Central memory CD4-positive, alpha-beta T cell (primary cell): Measurements from ENCODE around the gene ZBTB16.

Experiments
- DNase-seq: peaks from one replicate; pipeline ENCODE4 v3.0.0; 2022

The ZBTB16 gene

DNA sequence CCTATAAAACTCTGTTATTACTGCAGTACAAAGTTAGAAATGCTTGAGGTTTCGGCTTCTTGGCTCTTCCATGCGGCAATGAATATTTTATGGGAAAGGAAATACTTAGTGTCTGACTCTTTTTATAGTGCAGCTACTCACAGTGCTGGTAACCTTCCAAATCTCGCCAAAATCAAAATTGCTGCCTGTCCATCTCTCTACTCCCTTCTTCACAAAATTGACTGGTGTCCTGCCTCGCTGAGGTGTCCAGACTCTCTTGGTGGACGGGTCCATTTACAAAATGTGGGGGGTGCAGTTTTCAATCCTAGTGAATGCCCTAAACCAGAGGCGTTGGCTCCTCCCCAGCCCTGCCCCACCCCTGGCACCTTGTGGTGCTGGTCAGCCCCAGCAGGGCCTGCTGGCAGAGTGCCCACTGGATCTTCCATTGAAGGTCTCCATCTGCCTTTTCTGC, 73.5 kb downstream of the ZBTB16 start:
- no peak for DNase-seq

DNA sequence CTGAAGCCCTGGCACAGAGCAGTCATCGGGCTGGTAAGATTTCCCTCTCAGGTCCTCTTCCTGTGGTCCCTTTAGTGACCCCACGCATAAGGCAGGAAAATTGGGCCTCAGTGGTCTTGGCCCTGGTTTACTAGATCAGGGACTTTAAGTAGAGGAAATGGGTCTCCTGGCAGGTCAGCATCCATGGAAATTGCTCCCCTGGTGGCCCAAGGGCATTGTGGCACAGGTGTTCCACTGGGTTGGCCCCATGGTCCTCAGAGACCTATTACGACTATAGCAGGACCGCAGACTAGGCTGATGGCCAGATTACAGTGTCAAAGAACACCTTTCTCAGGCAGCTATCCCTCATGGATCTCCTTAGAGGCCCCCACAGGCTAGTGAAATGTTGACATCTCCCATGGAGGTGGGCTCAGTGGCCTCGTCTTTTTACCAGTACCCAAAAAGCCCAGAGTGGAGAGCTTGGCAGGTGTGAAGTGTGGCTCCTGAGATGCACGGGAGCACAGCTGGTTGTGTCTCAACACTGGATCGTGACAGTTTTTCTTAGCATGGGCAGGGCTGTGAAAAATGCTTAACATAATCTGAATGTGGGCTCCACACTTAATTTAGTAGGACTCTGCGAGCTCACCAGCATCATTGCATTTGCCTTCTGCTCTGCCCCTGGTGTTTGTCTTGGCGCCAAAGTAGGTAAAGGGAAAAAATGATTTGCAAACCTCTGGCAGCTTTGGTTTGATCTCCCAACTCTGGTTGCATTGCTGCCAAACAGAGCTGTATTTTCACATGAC, 74.2 kb downstream of the ZBTB16 start:
- no peak for DNase-seq

DNA sequence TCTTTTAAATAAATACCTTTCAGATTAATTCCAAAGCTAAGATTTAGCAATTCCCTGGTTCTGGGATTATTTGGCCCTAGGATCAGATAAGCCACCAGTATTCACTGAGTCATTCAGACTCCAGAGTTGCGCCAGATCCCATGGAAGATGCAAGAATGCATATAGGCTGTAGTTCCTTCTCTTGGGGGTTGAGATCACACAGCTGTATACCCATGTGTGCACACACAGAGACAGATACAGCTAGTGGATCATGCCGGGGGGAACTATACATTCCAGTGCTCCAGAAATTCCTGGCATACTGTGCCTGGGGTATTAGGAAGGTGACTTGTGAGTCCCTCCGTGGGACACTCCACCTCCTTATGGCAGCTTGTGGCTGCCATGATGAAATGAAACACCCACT, 75.4 kb downstream of the ZBTB16 start:
- no peak for DNase-seq

DNA sequence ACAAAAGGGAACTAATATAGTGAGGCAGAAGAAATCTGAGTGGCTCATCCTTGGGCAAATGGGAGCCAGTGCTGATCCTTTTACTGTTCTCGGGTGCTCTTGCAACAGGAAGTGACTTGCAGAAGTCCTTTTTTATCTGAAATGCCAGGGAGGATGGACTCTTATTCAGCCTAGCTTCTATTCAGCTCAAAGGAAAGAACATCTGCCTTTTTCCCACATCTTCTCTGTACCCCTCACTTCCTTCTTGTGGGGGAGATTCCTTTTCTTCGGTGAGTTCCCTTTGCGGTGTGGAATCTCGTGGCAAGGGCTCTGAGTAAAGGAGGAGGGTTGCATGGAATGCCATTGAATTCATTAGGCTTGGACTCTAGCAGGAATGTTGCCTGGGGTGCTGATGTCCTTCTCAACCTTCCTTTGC, 76.2 kb downstream of the ZBTB16 start:
- no peak for DNase-seq

DNA sequence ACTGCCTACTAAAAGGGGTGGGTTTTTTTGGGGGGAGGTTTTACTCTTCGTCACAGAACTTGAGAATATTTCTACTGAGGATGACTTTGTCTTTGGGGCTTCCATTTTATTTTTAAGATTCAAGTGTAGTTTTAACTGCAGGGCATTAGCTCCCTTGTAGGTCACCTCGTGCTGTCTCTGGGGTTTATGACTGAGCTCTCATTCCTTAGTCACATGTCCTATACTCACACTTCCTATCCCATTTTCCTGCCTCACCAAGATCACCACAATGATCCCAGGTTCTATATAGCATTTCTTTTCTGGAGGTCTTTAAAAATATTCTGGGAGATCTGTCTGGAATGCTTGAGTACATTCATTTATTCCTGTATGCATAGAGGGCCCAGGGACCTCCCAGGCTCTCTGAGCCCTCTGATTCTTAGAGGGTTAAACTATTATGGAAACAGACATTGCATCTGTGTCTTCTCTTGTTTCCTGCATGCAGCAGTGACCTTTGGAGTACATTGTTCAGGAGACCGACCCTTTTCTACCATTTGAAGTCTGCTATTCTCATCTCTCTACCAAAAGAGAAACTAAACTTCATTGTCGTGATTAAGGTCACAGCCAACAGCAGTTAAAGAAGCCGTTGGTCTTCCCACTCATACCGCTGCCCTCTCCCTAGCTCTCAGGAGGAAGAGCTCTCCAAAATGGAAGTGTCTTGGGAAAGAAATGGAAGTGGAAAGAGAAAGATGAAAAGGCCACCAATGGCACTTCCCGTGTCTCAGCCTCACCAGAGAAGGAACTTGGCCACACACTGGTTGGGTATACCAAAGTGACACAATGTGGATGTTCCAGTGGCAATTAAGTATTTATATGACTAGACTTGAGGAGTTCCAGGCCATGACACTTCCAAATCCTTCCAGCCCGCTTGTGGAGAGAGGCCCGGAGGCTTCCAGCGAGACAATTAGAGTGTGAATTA, 77.5 kb downstream of the ZBTB16 start:
- no peak for DNase-seq

DNA sequence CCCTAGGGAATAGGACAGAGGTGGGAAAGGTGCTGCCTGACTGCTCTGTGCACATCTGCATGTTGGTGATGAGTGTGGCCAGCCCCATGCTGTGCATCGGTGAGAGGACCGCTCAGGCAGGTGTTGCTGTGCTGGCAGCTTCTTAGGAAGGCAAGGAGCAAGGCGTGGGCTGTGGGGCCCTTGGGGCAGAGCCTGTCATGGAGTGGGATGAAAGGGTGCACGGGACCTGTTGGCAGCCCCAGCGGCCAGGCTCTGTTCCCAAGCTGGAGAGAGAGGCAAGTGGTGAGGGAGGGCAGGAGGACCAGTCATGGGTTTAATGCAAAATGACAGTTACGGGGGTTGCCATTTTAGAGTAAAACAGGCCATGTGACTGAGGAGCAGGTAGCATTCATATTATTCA, 78.3 kb downstream of the ZBTB16 start:
- DNase-seq, result no peak

DNA sequence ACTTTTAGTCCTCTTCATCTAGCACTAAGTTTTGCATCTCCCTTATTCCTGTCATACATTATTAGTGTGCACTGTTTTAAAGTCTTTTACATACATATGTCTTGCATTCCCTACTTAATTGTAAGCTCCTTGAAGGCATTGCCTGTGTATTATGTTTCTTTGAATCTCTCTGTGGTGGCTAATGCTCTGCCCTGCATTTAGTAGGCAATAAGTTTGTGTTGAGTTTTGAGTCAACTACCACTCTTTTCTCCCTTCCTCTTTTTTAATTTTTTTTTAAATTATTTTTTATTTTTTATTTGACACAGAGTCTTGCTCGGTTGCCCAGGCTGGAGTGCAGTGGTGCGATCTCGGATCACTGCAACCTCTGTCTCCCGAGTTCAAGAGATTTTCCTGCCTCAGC, 78.9 kb downstream of the ZBTB16 start:
- no peak for DNase-seq

DNA sequence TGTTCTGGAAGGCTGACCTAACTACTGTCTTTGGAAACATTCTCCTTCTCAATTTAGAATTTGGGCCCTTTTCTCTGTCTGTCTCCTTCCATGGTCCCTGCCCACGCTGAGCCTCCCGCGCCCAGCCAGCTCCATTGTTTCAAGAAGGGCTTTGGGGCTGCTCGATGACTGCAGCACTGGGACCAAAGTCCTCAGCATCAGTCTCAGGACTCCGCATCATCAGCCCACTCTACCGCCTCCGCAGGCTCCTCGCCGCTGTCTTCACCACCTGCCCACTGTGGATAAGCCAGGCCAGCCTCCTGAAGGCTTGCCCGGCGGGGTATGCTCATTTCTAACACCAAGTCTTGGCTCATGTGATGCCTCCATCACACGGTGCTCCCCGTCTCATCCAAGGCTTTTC, 81.3 kb downstream of the ZBTB16 start:
- DNase-seq, result no peak

DNA sequence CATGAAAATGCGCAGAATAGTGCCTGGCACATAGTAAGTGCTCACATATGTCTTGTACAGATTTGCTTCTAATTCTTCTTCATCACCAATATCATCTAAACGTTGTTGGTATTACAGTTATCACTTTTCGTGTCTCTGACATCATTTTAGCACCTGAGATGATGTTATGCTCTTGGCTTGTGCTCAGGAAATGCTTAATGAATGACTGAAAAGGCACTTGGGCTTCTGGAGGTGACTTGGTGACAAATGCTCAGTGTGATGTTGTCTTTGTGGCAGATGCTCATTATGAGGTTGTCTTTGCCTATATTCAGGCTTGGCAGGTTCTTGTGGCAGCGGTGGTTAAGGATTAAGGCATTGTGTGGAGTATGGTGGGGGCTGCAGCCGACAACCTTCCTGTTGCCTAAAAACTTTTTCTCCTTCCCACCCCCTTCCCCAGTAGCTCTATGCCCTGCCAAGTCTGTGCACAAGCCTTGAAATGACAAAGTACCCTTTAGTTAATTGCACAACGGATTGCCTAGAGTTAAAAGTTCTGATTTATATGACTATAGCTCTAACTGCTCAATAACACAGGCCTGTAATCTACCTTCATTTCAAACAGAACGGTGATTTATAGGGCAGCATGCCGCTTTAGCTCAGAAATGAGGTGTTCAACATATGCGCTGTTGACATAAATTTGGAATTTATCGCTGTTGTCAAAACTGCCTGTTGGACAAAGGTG, 82.5 kb downstream of the ZBTB16 start:
- DNase-seq, result no peak

DNA sequence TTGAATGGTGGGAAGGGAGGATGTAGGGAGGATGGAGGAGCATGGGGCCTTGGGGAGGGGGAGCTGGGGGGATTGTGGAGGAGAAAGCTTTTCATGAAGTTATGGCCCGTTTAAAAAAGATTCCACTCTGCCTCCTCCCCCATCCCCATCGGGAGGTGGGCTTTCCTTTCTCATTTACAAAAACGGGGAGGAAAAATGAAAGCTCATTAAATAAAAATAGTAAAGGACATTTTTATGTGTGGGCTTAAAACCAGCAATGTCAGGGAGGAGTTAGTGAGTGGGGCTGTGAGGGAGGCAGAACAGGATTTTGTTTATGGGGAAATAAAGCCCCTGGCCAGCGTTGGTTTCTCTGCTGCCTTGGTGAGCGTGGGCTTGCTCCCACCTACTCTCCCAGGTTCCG, 83.2 kb downstream of the ZBTB16 start:
- no peak for DNase-seq

DNA sequence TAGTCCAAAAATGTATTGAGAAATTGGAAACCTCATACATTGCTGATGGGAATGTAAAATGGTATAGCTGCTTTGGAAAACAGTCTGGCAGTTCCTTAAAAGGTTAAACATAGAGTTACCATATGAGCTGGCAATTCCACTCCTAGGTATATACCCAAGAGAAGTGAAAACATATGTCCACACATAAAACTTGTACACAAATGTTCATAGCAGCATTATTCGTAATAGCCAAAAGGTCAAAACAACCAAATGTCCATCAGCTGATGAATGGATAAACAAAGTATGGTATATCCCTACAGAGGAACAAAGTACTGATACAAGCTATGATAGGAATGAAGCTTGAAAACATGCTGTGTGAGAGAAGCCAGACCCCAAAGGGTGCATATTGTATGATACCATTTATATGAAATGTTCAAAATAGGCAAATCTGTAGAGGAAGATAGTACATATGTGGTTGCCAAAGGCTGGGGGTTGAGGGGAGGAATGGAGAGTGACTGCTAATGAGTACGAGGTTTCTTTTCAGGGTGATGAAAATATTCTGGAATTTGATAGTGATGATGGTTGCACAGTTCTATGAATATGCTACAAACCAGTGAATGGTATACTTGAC, 85.8 kb downstream of the ZBTB16 start:
- DNase-seq, result no peak

DNA sequence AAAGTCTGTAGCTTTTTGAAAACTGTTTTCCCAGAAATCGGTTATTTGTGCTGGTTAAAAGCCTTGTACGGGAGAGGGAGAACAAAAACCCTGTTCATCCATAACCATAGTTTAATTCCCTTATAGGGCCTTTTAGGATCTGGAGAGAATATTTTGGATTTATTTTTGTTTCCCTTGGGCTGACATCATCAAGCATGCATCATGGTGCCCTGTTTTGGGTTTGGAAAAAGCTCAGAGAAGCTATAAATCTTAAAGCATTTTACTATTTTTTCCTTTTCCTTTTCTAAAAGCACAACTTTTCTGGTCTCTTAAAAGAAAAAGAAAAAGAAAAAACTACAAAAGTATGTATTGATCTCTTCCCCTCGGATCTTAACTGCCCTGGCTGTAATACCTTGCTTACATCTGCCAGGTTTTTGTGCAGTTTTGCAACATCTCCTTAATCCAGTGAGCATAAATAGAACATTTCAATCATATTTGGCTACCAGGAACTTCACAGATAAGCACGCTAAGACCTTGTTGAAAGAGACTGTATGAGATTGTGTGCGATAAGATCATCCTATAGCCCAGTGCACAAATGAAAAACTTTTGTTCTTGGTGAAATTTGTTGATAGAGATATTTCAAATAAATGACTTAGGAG, 88.0 kb downstream of the ZBTB16 start:
- DNase-seq, result no peak

DNA sequence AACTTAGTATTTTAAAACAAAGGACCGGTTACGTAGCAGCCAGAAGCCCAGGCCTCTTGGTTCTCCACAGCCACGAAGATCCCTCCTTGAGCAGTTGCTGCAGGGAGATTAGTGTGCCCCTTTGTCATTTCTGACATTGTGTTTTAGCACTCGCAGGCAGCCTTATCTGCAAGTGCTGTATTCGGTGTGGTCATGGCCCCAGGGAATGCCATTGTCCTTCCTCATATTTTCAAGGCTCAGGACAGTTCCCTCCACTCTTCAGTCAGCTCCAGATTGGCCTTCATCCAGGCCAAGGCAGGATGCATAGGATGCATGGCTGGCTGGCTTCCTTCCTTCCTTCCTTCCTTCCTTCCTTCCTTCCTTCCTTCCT, 88.5 kb downstream of the ZBTB16 start:
- no peak for DNase-seq

DNA sequence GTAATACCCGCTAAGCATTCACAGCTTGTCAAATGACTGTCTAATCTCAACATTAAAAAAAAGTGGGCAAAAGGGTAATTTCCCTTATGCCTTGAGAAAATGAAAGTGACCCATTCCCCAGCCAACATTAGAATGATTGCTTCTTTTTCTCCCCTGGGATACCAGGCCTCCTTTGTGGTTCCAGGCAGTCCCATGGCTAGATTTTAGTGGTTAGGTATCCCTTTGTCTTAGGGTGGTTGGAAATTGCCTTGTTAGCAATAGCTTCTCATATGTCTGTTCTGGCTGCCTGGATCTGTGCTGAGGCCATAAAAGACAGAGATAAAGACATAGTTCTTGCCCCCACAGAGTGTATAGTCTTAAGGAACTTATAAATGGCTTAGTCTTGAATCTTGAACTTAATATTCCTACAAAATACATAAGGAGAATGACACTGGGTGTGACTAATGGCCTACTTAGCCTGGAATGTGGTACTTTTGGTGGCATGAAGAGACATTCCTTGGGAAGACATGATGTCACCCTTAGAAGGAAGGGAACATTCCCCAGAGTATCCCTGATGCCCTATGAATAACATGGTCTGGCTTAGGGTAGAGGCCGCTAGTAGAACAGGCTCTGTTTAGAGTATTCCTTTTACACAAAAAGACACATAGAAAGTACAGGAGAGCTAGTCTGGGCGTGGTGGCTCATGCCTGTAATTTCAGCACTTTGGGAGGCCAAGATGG, 90.3 kb downstream of the ZBTB16 start:
- DNase-seq, result no peak

DNA sequence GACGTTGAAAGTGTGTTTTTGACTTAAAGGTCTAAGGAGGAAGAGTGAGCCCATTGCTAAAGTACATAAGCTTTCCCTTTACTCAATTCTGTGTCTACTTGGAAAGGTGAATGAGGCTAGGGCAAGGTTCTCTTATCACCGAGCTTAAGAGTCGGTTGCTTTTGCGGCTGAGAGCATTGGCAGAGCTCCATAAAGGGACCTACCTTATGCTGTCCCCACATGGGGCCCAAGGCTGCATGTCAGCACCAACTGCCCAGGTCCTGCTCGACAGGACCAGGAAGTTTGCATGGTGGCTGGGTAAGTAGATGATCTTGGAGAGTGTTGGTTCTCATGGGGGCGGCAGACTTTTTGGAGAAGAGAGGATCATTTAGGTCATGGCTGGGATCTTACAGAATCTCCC, 91.2 kb downstream of the ZBTB16 start:
- DNase-seq, result no peak

DNA sequence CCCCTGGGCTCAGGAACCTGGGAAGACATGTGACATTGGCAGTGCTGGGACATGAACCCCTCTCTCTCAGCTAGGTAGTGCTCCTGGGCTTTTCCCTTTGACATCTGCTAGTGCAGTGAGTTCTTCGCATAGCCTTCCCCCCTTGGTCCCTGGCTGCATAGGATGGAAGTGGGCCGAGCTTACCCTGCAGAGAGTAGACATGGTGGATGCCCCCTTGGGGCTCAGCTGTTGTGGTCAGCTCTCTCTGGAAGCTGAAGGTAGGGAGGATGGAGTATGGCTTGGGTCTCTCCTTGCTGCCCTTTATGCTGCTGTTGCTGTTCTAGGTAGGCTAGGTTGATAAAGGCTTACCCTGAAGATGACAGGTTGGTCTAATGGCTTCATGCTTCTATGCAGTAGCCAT, 92.1 kb downstream of the ZBTB16 start:
- DNase-seq, result no peak

DNA sequence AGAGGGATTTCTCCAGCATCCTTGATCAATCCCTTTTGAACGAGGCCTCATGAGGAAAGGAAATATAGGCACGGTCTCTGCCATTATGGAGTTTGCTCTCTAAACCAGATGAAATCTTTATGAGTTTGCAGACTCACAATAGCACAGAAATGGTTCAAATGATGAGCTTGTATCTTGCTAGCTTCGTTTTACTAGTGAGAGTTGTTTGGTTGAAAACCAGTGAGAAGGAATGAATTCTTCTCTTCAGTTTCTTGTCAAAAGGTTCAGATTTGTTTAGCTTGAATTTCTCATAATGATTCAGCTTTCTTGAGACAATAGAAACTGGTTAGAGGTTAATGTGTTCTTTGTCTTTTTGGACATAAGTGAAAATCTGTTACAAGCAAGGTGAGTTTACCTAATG, 92.7 kb downstream of the ZBTB16 start:
- DNase-seq, result no peak

DNA sequence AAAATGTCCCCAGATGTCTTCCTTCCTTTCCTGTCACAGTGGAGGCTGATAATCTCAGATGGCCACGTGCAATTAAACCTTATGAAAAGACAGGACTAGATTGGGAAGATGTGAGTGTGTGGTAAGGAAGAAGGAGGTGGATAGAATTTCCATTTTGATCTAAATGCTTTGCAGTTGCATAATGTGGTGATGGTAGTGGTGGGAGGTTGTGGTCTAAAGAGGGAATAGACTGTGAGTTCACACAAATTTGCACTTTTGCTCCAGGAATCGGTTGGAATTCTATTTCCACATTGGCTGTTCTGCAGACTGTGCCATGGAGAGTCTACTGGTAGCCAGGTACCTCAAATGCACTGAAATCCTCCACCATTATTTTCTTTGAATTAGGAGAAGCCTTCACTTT, 93.3 kb downstream of the ZBTB16 start:
- no peak for DNase-seq

DNA sequence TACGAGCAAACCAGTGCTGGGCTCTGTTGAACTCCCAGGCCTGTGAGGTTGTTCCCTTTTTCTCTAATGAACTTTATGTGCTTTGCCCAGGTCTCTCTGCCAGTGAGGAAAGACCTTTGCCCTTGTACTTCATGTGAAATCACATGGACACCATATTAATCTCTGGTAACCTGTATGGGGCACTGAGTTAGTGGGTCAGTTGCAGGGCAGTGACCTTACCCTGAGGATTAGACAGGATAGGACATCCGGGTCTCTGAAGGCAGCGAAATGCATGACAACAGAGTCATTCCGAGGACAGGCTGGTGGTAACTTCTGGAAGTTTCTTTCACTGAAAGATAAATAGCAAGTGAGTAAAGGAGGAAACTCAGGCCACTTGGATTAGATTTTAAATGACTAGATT, 93.7 kb downstream of the ZBTB16 start:
- DNase-seq, result no peak

DNA sequence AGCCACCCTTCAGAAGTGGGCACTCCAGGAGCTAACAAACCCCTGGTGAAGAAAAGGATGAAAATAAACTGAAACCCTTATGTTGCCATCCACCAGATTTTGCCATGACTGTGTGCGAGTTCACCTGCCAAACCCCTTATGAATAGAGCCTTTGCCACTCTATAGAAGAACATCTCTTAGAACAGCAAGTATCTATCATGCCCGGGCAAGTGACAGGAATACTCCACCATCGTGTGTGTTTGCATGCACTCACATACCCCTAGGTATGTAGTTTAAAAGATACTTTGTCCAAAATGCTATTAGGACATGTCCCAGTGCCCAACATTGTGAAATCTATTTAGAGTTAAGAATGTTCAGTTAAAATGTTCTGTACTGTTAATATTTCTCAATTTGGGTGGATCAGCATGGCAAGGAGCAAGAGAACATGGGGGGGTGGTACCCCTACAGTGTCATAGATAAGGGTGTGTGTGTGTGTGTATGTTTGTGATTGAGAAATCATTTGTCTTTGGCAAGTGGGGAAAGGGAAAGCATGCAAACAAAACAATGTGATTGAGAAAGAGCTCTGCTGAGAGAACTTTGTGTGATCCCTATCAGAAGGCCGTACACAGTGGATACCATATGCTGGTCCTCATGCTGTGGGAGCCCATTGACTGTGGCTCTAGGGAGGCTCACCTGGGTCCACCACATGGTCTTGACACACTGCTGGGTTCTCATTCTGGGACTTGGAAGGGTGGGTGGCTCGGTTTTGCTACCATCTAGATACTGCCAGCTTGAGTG, 94.9 kb downstream of the ZBTB16 start:
- no peak for DNase-seq

DNA sequence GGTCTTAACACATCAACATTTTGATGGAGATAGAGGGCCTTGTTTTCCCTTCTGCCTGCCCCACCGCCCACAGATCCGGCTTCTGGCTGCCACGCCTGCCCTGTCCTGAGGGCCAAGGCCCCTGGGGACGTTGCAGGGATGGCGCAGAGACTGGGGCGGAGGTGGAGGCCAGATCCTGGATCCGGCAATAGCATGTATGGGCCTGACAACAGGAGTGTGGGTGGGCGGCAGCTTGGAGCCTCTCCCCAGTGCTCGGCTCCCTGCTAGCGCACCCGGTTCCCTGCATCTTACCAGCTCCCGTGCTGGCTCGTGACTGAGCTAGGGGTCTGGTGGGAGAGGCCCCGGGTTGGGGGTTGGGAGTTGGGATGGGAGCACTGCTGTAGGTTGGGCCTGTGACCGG, 95.6 kb downstream of the ZBTB16 start:
- no peak for DNase-seq
